ENCODE data around the gene GALT. TPM values are rescaled to one million over a fixed set of nuclear protein-coding genes. Genes with fewer than 3 reads are reported as not detected.
A peak's percentile ranks its signal among the peaks of the same experiment; 100 is the strongest.

Gene GALT
- total and polyA plus RNA-seq, 2 of the 13 experiments (the other 11 are each of a cell fraction or from before 2014, with no cell fraction given), result 40.4 to 46.3 TPM

- TF ChIP-seq KLF16 (CRISPR knock-in tag; IDR thresholded peaks at IDR 0.05) (peak in 1 of 2 experiments; percentile 52; a peak in 1 of 4 replicates), KAT7 (CRISPR knock-in tag; IDR thresholded peaks at IDR 0.05; ENCODE audit: borderline replicate concordance) (peak; percentile 63; the same call in 1 of the 2 replicates), ZNF792 (CRISPR knock-in tag; IDR thresholded peaks at IDR 0.05) (peak; percentile 24), ZNF816 (CRISPR knock-in tag; IDR thresholded peaks at IDR 0.05; ENCODE audit: borderline replicate concordance) (no peak; the same call in 1 of the 2 replicates), IKZF5 (CRISPR knock-in tag; IDR thresholded peaks at IDR 0.05) (peak; percentile 72; the same call in 1 of the 2 replicates), GATA4 (IDR thresholded peaks at IDR 0.05; ENCODE audit: borderline replicate concordance, low read depth) (peak; percentile 59; the same call in 1 of the 2 replicates), SOX5 (CRISPR knock-in tag; IDR thresholded peaks at IDR 0.05; ENCODE audit: borderline replicate concordance) (peak; percentile 22; the same call in 1 of the 2 replicates), KLF15 (CRISPR knock-in tag; IDR thresholded peaks at IDR 0.05; ENCODE audit: borderline replicate concordance) (no peak), ZNF737 (CRISPR knock-in tag; IDR thresholded peaks at IDR 0.05; ENCODE audit: borderline replicate concordance) (peak; percentile 70; the same call in 1 of the 2 replicates), ZNF160 (CRISPR knock-in tag; IDR thresholded peaks at IDR 0.05) (no peak), HES4 (CRISPR knock-in tag; IDR thresholded peaks at IDR 0.05; ENCODE audit: borderline replicate concordance) (no peak), ONECUT2 (CRISPR knock-in tag; IDR thresholded peaks at IDR 0.05) (no peak), TBP (CRISPR knock-in tag; IDR thresholded peaks at IDR 0.05) (no peak), ATF5 (CRISPR knock-in tag; IDR thresholded peaks at IDR 0.05; ENCODE audit: low read depth) (no peak), MBD4 (IDR thresholded peaks at IDR 0.05; ENCODE audit: borderline replicate concordance, low read length) (no peak), POLR2A (IDR thresholded peaks at IDR 0.05; ENCODE audit: insufficient read depth in 1 of 2, low read depth in 2 of 2, low read length in 2 of 2) (peak in 1 of 2 experiments; percentile 25; a peak in 1 of 4 replicates), HNRNPH1 (optimal IDR thresholded peaks at IDR 0.05; ENCODE audit: low read depth, low read length) (peak; percentile 30), JUND (CRISPR knock-in tag; IDR thresholded peaks at IDR 0.05) (no peak), ZNF274 (CRISPR knock-in tag; IDR thresholded peaks at IDR 0.05) (no peak; the same call in 1 of the 2 replicates), ZNF557 (CRISPR knock-in tag; IDR thresholded peaks at IDR 0.05) (no peak), FOXP4 (CRISPR knock-in tag; IDR thresholded peaks at IDR 0.05) (peak; percentile 74; the same call in 1 of the 2 replicates), DRAP1 (CRISPR knock-in tag; IDR thresholded peaks at IDR 0.05) (peak; percentile 58; the same call in 1 of the 2 replicates), ZNF615 (CRISPR knock-in tag; IDR thresholded peaks at IDR 0.05; ENCODE audit: borderline replicate concordance) (no peak), ZBTB8A (CRISPR knock-in tag; IDR thresholded peaks at IDR 0.05; ENCODE audit: borderline replicate concordance, low read depth) (no peak), SRSF4 (IDR thresholded peaks at IDR 0.05; ENCODE audit: low read depth, low read length, poor library complexity, severe bottlenecking) (no peak), ZNF572 (CRISPR knock-in tag; IDR thresholded peaks at IDR 0.05) (no peak), BCL6 (CRISPR knock-in tag; IDR thresholded peaks at IDR 0.05) (peak; percentile 31; the same call in 1 of the 2 replicates), TBX3 (IDR thresholded peaks at IDR 0.05; ENCODE audit: borderline replicate concordance) (peak; percentile 36; the same call in 1 of the 2 replicates)
These were observed 5.6 kb downstream of the GALT start, which contains the start of gene IL11RA (continued) for GRCh38 chr9:34651876-34652601.

Measured in HepG2 (cell line).